Effector memory CD4-positive, alpha-beta T cell (primary cell): Measurements from ENCODE around the gene ZBTB20.

Experiments
- DNase-seq, 3 donors: peaks; one replicate each; pipeline ENCODE4 v3.0.0-alpha.2; 2020
- H3K27ac ChIP-seq: 2 replicates; pipeline ENCODE4 v1.7.0; 2013; ENCODE audit warnings: mild to moderate bottlenecking, low read length, moderate library complexity; ENCODE audit not compliant: insufficient read depth, poor library complexity, severe bottlenecking
- H3K27me3 ChIP-seq: replicated peaks from 2 replicates; pipeline ENCODE4 v1.7.0; 2013; ENCODE audit warnings: mild to moderate bottlenecking, low read length; ENCODE audit not compliant: insufficient read depth, control insufficient read depth, poor library complexity, severe bottlenecking
- H3K36me3 ChIP-seq: 2 replicates; pipeline ENCODE4 v1.7.0; 2013; ENCODE audit warnings: mild to moderate bottlenecking, low read length, moderate library complexity; ENCODE audit not compliant: control insufficient read depth, insufficient read depth
- H3K4me1 ChIP-seq: 2 replicates; pipeline ENCODE4 v1.7.0; 2013; ENCODE audit warnings: low read length, mild to moderate bottlenecking; ENCODE audit not compliant: control insufficient read depth, insufficient read depth, poor library complexity, severe bottlenecking
- H3K4me3 ChIP-seq: 2 replicates; pipeline ENCODE4 v1.7.0; 2013; ENCODE audit warnings: low read length, low read depth, mild to moderate bottlenecking; ENCODE audit not compliant: insufficient read depth, poor library complexity, severe bottlenecking
- H3K9me3 ChIP-seq: 2 replicates; pipeline ENCODE4 v1.7.0; 2013; ENCODE audit warnings: mild to moderate bottlenecking, low read length, moderate library complexity; ENCODE audit not compliant: control insufficient read depth

The ZBTB20 gene

DNA sequence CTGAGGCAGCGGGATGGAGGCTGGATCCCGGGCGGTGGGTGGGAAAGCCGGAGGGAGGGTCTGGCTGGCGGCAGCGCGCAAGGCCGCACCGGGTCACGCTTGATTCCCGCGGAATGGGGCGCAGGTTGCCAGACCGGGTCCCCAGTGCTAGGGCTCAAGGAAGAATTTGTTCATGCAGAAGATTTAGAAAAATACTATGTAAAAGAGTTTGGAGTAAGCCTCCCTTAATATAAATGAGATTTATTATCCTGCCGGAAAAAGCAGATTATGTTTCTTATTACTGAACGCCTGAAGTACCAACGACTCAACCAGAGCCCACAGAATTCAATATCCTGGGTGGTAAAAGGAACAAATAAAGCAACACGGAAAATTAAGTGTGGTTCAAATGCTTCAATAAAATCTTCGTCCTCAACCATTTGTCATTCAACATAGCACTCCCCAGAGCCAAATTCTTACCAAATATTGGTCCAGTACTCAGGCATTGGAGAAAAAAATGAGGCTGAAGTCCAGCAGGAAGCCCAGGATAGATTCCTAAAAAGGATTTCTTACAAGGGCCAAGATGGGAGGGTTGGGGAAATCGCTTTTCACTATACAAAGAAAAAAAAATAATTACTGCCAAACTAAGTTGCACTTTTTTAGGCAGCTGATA lies 1.2 kb upstream of the ZBTB20 start:
- no peak for DNase-seq
- Histone ChIP-seq H3K4me3 (peak overlapping the region; percentile 76), H3K9me3 (no peaks in the 10 kb centered on the region), H3K36me3 (no peaks in the 10 kb centered on the region), H3K27ac (peak overlapping the region; percentile 97), H3K4me1 (peaks cover 7% of the 10 kb centered on the region), H3K27me3 (no peaks in the 10 kb centered on the region)

DNA sequence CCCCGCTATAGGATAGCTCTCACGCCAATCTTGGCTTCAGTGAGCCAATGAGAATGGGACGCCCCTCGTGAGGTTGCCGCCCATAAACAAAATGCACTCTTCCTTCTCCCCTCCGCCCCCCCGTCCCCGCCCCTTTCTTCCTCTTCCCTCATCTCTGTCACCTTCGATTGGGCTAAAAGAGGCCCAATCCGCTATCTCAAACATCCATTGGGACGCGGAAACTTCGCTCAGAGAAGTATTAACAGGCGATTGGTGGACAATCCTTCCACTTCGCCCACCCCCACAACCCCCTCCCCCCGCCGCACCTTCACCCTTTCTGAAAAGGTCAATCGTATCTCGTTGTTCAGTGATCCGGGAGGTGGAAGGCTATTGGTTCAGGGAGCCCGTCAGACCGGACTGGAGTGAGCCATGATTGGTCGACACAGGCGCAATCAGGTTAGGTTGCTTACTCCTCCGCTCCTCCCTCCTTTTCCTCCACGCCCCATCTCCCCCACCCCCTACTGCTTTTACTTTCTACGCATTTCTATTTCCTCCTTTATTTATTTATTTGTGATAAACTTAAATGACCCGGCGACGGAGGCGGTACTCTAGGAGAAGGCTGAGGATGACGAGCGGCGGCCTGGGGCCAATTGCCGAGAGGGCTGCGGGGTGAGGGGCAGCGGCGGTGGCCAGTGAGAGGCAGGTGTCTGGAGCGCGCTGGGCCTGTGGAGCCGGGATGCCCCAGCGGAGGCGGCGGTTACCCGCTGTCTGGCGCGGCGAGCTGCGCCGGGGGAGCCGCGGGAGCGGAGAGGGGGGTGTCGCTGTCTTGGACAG lies 447 bp upstream of the ZBTB20 start:
- Histone ChIP-seq H3K27me3 (no peaks in the 10 kb centered on the region), H3K27ac (peak overlapping the region; percentile 97), H3K9me3 (no peaks in the 10 kb centered on the region), H3K36me3 (no peaks in the 10 kb centered on the region), H3K4me3 (peak overlapping the region; percentile 84), H3K4me1 (peaks cover 7% of the 10 kb centered on the region)
- DNase-seq: peak; percentile 93 to 98 (median 97)

DNA sequence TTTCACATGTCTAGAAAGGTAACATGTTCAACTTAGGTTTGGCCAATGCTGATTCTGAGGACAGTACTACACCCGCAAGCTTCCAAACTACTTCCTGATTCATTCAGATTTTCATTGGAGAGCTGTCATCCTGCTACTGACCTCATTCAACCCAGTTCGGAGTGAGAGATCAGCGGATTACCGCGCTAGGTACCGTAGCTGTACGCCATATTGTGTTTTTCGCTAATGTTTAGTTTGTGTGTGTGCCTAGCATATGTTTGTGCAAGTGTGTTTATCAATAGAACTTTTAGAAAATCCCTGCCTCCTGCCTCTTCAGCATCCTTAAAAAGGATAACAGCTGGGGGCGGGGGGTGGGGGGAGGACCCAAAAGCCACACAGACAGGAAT lies 1.1 kb downstream of the ZBTB20 start:
- peak; percentile 20 to 47 (median 40) for DNase-seq
- no peaks in the 10 kb centered on the region for H3K36me3 ChIP-seq
- no peaks in the 10 kb centered on the region for H3K9me3 ChIP-seq
- H3K4me3 ChIP-seq: peak overlapping the region; percentile 84
- peak overlapping the region; percentile 96 for H3K27ac ChIP-seq
- peaks cover 7% of the 10 kb centered on the region for H3K4me1 ChIP-seq
- no peaks in the 10 kb centered on the region for H3K27me3 ChIP-seq

DNA sequence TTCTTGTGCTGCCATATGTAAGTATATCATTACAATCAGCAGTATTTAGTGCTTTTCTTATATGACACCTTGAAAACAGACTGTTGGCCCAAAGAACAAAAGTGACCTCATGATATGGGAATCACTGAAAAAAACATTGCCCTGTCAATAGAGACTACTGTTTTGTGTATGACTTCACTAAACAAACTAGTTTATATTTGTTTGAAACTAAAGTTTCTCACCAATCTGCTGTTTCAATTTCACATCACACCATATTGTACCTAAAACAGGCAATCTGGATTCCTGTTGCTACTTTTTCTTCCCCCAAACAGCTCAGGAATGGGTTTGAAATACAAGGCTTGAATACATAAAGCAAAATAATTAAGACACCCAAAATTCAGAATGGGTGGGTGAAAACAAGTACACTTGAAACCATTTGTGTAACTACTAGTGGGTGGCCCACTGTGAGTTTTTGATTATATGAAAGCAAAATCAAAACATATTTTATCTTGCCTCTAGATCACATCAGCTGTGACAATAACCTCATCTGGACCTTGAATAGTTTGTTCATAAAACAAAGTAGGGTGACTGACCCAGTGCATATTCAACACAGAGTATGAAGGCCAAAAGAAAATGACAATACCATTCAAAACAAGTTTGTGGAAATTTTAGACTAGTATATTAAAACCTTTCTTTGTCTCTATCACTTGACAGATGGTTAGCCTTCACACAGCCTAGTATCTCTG lies 5.9 kb downstream of the ZBTB20 start:
- H3K27ac ChIP-seq: no peak overlapping the region
- peaks cover 3% of the 10 kb centered on the region for H3K4me1 ChIP-seq
- no peak for DNase-seq
- H3K9me3 ChIP-seq: no peaks in the 10 kb centered on the region
- H3K27me3 ChIP-seq: no peaks in the 10 kb centered on the region
- no peak overlapping the region for H3K4me3 ChIP-seq
- no peaks in the 10 kb centered on the region for H3K36me3 ChIP-seq

DNA sequence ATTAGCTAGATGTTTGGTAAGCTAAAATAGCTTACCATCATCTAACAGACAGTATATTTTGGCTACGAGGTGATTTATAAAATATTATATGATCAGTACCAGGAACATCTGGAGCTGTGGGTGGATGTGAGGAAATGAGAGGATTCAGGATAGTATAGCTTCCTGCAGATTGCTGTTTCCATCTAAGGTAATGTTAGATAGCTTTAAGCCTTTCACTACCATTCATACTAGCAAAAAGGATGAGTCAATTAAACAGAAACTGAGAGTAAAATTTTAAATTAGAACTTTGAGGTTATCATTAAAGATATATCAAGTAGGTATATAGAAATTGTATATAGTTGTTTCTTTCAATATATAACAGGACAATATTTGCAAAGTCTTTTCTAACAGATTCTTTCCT lies 8.0 kb downstream of the ZBTB20 start:
- DNase-seq: no peak
- no peaks in the 10 kb centered on the region for H3K36me3 ChIP-seq
- H3K4me3 ChIP-seq: no peak overlapping the region
- H3K4me1 ChIP-seq: no peaks in the 10 kb centered on the region
- H3K9me3 ChIP-seq: no peaks in the 10 kb centered on the region
- no peak overlapping the region for H3K27ac ChIP-seq
- H3K27me3 ChIP-seq: no peaks in the 10 kb centered on the region

DNA sequence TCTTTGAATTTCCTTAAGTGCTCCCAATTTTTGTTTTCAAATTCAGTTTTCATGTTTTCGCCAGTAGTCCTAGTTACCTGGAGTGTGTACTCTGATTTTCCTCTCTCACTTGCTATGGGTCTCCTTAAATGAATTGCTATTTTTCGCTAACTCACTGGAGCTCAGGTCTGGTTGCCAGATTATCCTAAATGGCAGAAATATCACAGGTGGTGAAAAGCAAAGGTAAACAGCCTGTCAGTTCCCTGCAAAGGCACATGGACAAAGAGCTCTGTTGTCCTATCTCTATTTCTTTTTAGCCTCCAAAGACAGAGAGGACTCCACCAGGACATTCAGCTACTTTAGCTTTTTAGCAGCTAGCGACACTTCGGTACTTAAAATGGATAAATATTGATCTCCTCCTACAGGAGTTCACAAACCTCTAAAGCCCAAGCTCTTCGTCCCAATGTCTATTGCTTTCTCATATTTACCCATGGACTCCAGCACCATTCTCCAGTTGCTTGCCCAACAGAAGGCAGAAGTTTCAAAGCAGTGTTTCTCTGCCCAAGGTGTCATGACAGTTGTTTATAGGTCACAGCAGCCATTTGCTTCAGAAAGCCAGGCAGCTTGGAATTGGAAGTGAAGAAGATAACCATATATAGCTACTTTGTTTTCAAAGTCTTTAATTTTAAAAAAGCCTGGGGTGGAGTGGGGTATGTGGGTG lies 12.3 kb downstream of the ZBTB20 start:
- H3K27me3 ChIP-seq: no peaks in the 10 kb centered on the region
- no peak overlapping the region for H3K27ac ChIP-seq
- no peaks in the 10 kb centered on the region for H3K9me3 ChIP-seq
- H3K4me3 ChIP-seq: no peak overlapping the region
- no peaks in the 10 kb centered on the region for H3K4me1 ChIP-seq
- DNase-seq: no peak
- H3K36me3 ChIP-seq: no peaks in the 10 kb centered on the region

DNA sequence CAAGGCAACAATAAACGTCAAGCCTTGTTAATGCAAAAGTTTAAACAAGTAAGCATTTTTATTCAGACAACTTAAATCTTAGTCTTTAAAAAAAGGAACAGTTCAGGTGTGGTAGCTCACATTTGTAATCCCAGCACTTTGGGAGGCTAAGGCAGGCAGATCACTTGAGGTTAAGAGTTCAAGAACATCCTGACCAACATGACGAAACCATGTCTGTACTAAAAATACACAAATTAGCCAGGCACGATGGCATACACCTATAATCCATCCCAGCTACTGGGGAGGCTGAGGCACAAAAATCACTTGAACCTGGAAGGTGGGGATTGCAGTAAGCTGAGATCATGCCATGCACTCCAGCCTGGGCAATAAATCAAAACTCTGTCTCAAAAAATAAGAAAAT lies 19.9 kb downstream of the ZBTB20 start:
- Histone ChIP-seq H3K4me3 (no peak overlapping the region), H3K27me3 (no peaks in the 10 kb centered on the region), H3K4me1 (no peaks in the 10 kb centered on the region), H3K36me3 (no peaks in the 10 kb centered on the region), H3K9me3 (no peaks in the 10 kb centered on the region), H3K27ac (no peak overlapping the region)
- DNase-seq: no peak

DNA sequence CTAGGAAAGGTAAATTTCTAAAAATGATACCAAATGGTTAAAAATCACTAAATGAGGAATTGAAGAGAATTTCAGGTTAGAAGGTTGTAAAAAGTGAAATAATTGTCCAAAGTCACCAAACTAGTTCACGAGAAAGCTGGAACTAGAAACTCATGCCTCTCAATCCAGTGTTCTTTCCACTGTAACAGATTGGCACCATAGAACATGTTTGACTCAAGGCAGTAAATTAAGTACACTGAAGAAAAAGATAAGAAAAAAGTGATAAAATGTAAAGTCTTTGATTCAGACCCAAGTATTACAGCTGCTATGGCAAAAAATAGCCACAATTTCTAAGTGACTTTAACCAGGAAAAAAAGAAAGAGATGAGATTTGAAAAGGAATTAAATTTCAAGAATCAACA lies 26.5 kb downstream of the ZBTB20 start:
- Histone ChIP-seq H3K4me1 (no peaks in the 10 kb centered on the region), H3K27ac (no peak overlapping the region), H3K4me3 (no peak overlapping the region), H3K9me3 (no peaks in the 10 kb centered on the region), H3K36me3 (no peaks in the 10 kb centered on the region), H3K27me3 (no peaks in the 10 kb centered on the region)
- no peak for DNase-seq

DNA sequence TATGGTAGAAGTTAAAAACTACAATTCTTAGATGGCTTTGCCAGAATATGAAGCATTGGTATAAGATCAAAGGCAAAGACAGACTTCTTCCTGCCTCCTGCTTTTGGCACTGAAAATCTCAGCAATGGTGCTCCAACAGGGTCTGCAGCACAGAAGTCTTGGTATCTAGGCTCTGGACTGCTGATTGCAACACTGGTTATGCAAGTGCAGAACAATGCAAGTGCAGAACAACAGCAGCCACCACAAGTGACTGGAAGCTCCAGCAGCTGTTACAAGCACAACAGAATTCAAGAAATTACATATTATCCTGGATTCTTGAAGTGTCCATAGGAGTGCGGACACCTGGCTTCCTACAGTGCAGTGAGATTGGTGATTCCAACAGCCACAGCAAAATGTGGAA lies 33.7 kb downstream of the ZBTB20 start:
- Histone ChIP-seq H3K36me3 (no peaks in the 10 kb centered on the region), H3K27me3 (no peaks in the 10 kb centered on the region), H3K27ac (no peak overlapping the region), H3K4me3 (no peak overlapping the region), H3K9me3 (no peaks in the 10 kb centered on the region), H3K4me1 (no peaks in the 10 kb centered on the region)
- DNase-seq: no peak
